ENCODE measurements around the gene TRAPPC10.

TRAPPC10 gene

GRCh38 chr21:44000360-44000759, 11.7 kb upstream of the TRAPPC10 start:
- H3K9me3 ChIP-seq (ENCODE audit: insufficient read depth, low read depth, low read length) = peaks cover 6% of the 10 kb centered on the region
- no CpG with 5 or more reads among the region's 7 CpGs for WGBS (ENCODE audit: extremely low coverage, insufficient coverage, insufficient read length)

GRCh38 chr21:44002511-44002910, 9.6 kb upstream of the TRAPPC10 start:
- Histone ChIP-seq H3K36me3 (ENCODE audit: control insufficient read depth in 1 of 2, insufficient read depth in 2 of 2, low read length in 2 of 2) (no peaks in the 10 kb centered on the region), H4K8ac (ENCODE audit: low read depth, low read length) (no peak overlapping the region), H2AFZ (ENCODE audit: insufficient read depth, low read length, poor library complexity) (no peak overlapping the region), H3K4me1 (ENCODE audit: control insufficient read depth in 1 of 2, insufficient read depth in 2 of 2, low read length in 2 of 2) (peaks cover 9% of the 10 kb centered on the region in 2 experiments), H3K4ac (ENCODE audit: low read depth, low read length) (no peak overlapping the region), H3K27ac (ENCODE audit: low read depth, low read length) (no peak overlapping the region), H3K4me3 (ENCODE audit: low read depth, low read length) (no peak overlapping the region), H3K9ac (ENCODE audit: low read length) (no peak overlapping the region), H3K4me2 (ENCODE audit: low read length) (no peak overlapping the region), H3K79me1 (ENCODE audit: low read length) (peaks cover 9% of the 10 kb centered on the region), H4K12ac (ENCODE audit: low read depth, low read length) (no peak overlapping the region), H3K9me3 (ENCODE audit: insufficient read depth, low read depth, low read length) (no peaks in the 10 kb centered on the region), H2BK5ac (ENCODE audit: low read depth, low read length, poor library complexity) (no peak overlapping the region), H3K18ac (ENCODE audit: low read length) (no peak overlapping the region), H3K14ac (ENCODE audit: low read length) (no peak overlapping the region), H3K79me2 (ENCODE audit: control insufficient read depth, insufficient read depth, low read length, poor library complexity) (no peaks in the 10 kb centered on the region), H2BK120ac (ENCODE audit: insufficient read depth, low read length, poor library complexity) (no peak overlapping the region), H3K23ac (ENCODE audit: low read length) (no peak overlapping the region), H2BK12ac (ENCODE audit: low read length) (no peak overlapping the region), H2AK5ac (ENCODE audit: low read length) (no peak overlapping the region), H3K27me3 (ENCODE audit: insufficient read depth, low read length) (no peaks in the 10 kb centered on the region), H4K91ac (ENCODE audit: low read depth, low read length) (no peak overlapping the region)
- no peak for DNase-seq
- no CpG with 5 or more reads among the region's 10 CpGs for WGBS (ENCODE audit: extremely low coverage, insufficient coverage, insufficient read length)

More at GRCh38 chr21:44000360-44000759, 11.7 kb upstream of the TRAPPC10 start:
- no peak for DNase-seq
- Histone ChIP-seq H3K4me2 (ENCODE audit: low read length) (no peak overlapping the region), H3K79me2 (ENCODE audit: control insufficient read depth, insufficient read depth, low read length, poor library complexity) (no peaks in the 10 kb centered on the region), H4K8ac (ENCODE audit: low read depth, low read length) (no peak overlapping the region), H3K27me3 (ENCODE audit: insufficient read depth, low read length) (no peaks in the 10 kb centered on the region), H3K27ac (ENCODE audit: low read depth, low read length) (no peak overlapping the region), H4K12ac (ENCODE audit: low read depth, low read length) (no peak overlapping the region), H2AK5ac (ENCODE audit: low read length) (no peak overlapping the region), H3K9ac (ENCODE audit: low read length) (no peak overlapping the region), H4K91ac (ENCODE audit: low read depth, low read length) (no peak overlapping the region), H3K18ac (ENCODE audit: low read length) (no peak overlapping the region), H2BK120ac (ENCODE audit: insufficient read depth, low read length, poor library complexity) (no peak overlapping the region), H3K14ac (ENCODE audit: low read length) (no peak overlapping the region), H3K79me1 (ENCODE audit: low read length) (peaks cover under 1% of the 10 kb centered on the region), H2BK12ac (ENCODE audit: low read length) (no peak overlapping the region), H3K4me3 (ENCODE audit: low read depth, low read length) (no peak overlapping the region), H2BK5ac (ENCODE audit: low read depth, low read length, poor library complexity) (no peak overlapping the region), H3K4me1 (ENCODE audit: control insufficient read depth in 1 of 2, insufficient read depth in 2 of 2, low read length in 2 of 2) (no peaks in the 10 kb centered on the region), H3K23ac (ENCODE audit: low read length) (no peak overlapping the region), H2AFZ (ENCODE audit: insufficient read depth, low read length, poor library complexity) (no peak overlapping the region), H3K36me3 (ENCODE audit: control insufficient read depth in 1 of 2, insufficient read depth in 2 of 2, low read length in 2 of 2) (no peaks in the 10 kb centered on the region), H3K4ac (ENCODE audit: low read depth, low read length) (no peak overlapping the region)

GRCh38 chr21:44003307-44003966, 8.7 kb upstream of the TRAPPC10 start:
- WGBS (ENCODE audit: extremely low coverage, insufficient coverage, insufficient read length) = no CpG with 5 or more reads among the region's 5 CpGs

GRCh38 chr21:44005071-44005470, 7.0 kb upstream of the TRAPPC10 start:
- no peak overlapping the region for H3K23ac ChIP-seq (ENCODE audit: low read length)
- no peaks in the 10 kb centered on the region for H3K27me3 ChIP-seq (ENCODE audit: insufficient read depth, low read length)
- H4K12ac ChIP-seq (ENCODE audit: low read depth, low read length) = no peak overlapping the region
- DNase-seq = no peak
- no peak overlapping the region for H3K4me2 ChIP-seq (ENCODE audit: low read length)
- H3K9me3 ChIP-seq (ENCODE audit: insufficient read depth, low read depth, low read length) = no peaks in the 10 kb centered on the region
- no CpG with 5 or more reads among the region's 13 CpGs for WGBS (ENCODE audit: extremely low coverage, insufficient coverage, insufficient read length)
- no peak overlapping the region for H2AFZ ChIP-seq (ENCODE audit: insufficient read depth, low read length, poor library complexity)
- no peak overlapping the region for H3K4me3 ChIP-seq (ENCODE audit: low read depth, low read length)
- no peak overlapping the region for H3K27ac ChIP-seq (ENCODE audit: low read depth, low read length)
- no peaks in the 10 kb centered on the region for H3K79me2 ChIP-seq (ENCODE audit: control insufficient read depth, insufficient read depth, low read length, poor library complexity)
- H2BK12ac ChIP-seq (ENCODE audit: low read length) = peak overlapping the region; percentile 81
- H4K91ac ChIP-seq (ENCODE audit: low read depth, low read length) = peak overlapping the region; percentile 60
- H3K4me1 ChIP-seq (ENCODE audit: control insufficient read depth in 1 of 2, insufficient read depth in 2 of 2, low read length in 2 of 2) = peaks cover 9% of the 10 kb centered on the region in 2 experiments
- H3K14ac ChIP-seq (ENCODE audit: low read length) = no peak overlapping the region
- H2BK5ac ChIP-seq (ENCODE audit: low read depth, low read length, poor library complexity) = peak overlapping the region; percentile 43
- H3K4ac ChIP-seq (ENCODE audit: low read depth, low read length) = no peak overlapping the region
- no peaks in the 10 kb centered on the region for H3K36me3 ChIP-seq (ENCODE audit: control insufficient read depth in 1 of 2, insufficient read depth in 2 of 2, low read length in 2 of 2)
- H2AK5ac ChIP-seq (ENCODE audit: low read length) = no peak overlapping the region
- H3K9ac ChIP-seq (ENCODE audit: low read length) = no peak overlapping the region
- no peak overlapping the region for H3K18ac ChIP-seq (ENCODE audit: low read length)
- no peak overlapping the region for H4K8ac ChIP-seq (ENCODE audit: low read depth, low read length)
- H3K79me1 ChIP-seq (ENCODE audit: low read length) = peaks cover 9% of the 10 kb centered on the region
- H2BK120ac ChIP-seq (ENCODE audit: insufficient read depth, low read length, poor library complexity) = peak overlapping the region; percentile 34

More at GRCh38 chr21:44003307-44003966, 8.7 kb upstream of the TRAPPC10 start:
- no peak overlapping the region for H2AK5ac ChIP-seq (ENCODE audit: low read length)
- H2BK120ac ChIP-seq (ENCODE audit: insufficient read depth, low read length, poor library complexity) = no peak overlapping the region
- no peak overlapping the region for H3K4me2 ChIP-seq (ENCODE audit: low read length)
- no peak overlapping the region for H2BK5ac ChIP-seq (ENCODE audit: low read depth, low read length, poor library complexity)
- H3K79me2 ChIP-seq (ENCODE audit: control insufficient read depth, insufficient read depth, low read length, poor library complexity) = no peaks in the 10 kb centered on the region
- no peak overlapping the region for H2AFZ ChIP-seq (ENCODE audit: insufficient read depth, low read length, poor library complexity)
- no peak overlapping the region for H4K91ac ChIP-seq (ENCODE audit: low read depth, low read length)
- H3K14ac ChIP-seq (ENCODE audit: low read length) = no peak overlapping the region
- no peak overlapping the region for H4K8ac ChIP-seq (ENCODE audit: low read depth, low read length)
- H3K79me1 ChIP-seq (ENCODE audit: low read length) = peaks cover 9% of the 10 kb centered on the region
- H3K27ac ChIP-seq (ENCODE audit: low read depth, low read length) = no peak overlapping the region
- no peak overlapping the region for H4K12ac ChIP-seq (ENCODE audit: low read depth, low read length)
- no peak overlapping the region for H3K18ac ChIP-seq (ENCODE audit: low read length)
- DNase-seq = no peak
- no peak overlapping the region for H3K9ac ChIP-seq (ENCODE audit: low read length)
- no peaks in the 10 kb centered on the region for H3K27me3 ChIP-seq (ENCODE audit: insufficient read depth, low read length)
- no peaks in the 10 kb centered on the region for H3K36me3 ChIP-seq (ENCODE audit: control insufficient read depth in 1 of 2, insufficient read depth in 2 of 2, low read length in 2 of 2)
- no peak overlapping the region for H2BK12ac ChIP-seq (ENCODE audit: low read length)
- H3K4me3 ChIP-seq (ENCODE audit: low read depth, low read length) = no peak overlapping the region
- no peak overlapping the region for H3K23ac ChIP-seq (ENCODE audit: low read length)
- H3K9me3 ChIP-seq (ENCODE audit: insufficient read depth, low read depth, low read length) = no peaks in the 10 kb centered on the region
- H3K4me1 ChIP-seq (ENCODE audit: control insufficient read depth in 1 of 2, insufficient read depth in 2 of 2, low read length in 2 of 2) = peaks cover 9% of the 10 kb centered on the region in 2 experiments
- H3K4ac ChIP-seq (ENCODE audit: low read depth, low read length) = no peak overlapping the region

Data from trophoblast cell (in vitro differentiated cells and primary cell).